Lower lobe of right lung (tissue), 2 donors: ENCODE measurements around the gene KLHDC7A. TPM values are rescaled to one million over a fixed set of nuclear protein-coding genes. Genes with fewer than 3 reads are reported as not detected.

Source experiments
- ATAC-seq, 2 donors: fragments of 200-7000 bp; cut with Tn5 transposase; one replicate each; pipeline ENCODE4 v1.9.1; 2020 to 2022; ENCODE audit warnings: mild to moderate bottlenecking in 2 of 2, moderate library complexity in 2 of 2
- DNase-seq: peaks from one replicate; pipeline ENCODE4 v3.0.0-alpha.2; 2020
- H3K27ac ChIP-seq: fragments of 200-600 bp; one replicate; pipeline ENCODE4 v1.8.0; 2022
- H3K27me3 ChIP-seq: fragments of 200-600 bp; one replicate; pipeline ENCODE4 v1.8.0; 2022; ENCODE audit warnings: low read depth
- H3K36me3 ChIP-seq: fragments of 200-600 bp; one replicate; pipeline ENCODE4 v1.8.0; 2022; ENCODE audit warnings: mild to moderate bottlenecking
- H3K4me1 ChIP-seq: fragments of 200-600 bp; one replicate; pipeline ENCODE4 v1.8.0; 2022
- H3K4me3 ChIP-seq: fragments of 200-600 bp; one replicate; pipeline ENCODE4 v1.8.0; 2022; ENCODE audit warnings: mild to moderate bottlenecking
- H3K9me3 ChIP-seq: fragments of 200-600 bp; one replicate; pipeline ENCODE4 v1.8.0; 2022
- intact Hi-C: fragments of 100-400 bp; cut with DNase I; formaldehyde crosslinking; loops from one replicate; pipeline ENCODE4 v1.11.0; 2022
- long read RNA-seq: library from polyadenylated mRNA; unstranded; transcript quantifications from one replicate; pipeline ENCODE4 v2.0.0, GENCODE V29; 2021
- total RNA-seq: library from RNA; stranded (reverse); fragmentation: NEBNext Ultra II Directional; extraction: Animal tissue kit (Norgen Biotek cat#: 25700); gene quantifications from one replicate; pipeline ENCODE4 v1.2.1, GENCODE V29; 2021
- TF ChIP-seq, protein P1 (sequence below): fragments of 200-600 bp; IDR thresholded peaks from one replicate; pipeline ENCODE4 v1.8.0; 2022; ENCODE audit warnings: antibody characterized with exemption, mild to moderate bottlenecking
- donor health status: DM: no; HTN: yes; CAD: no; lungs with severe emphysema.

Gene KLHDC7A
- 1.1 TPM for total RNA-seq
- long read RNA-seq, full-length matches to known transcripts, result 3 of 4 reads
- long read RNA-seq, partial matches to known transcripts, result 0 of 4 reads
- long read RNA-seq, other reads (novel, unspliced or antisense), result 1 of 4 reads

DNA sequence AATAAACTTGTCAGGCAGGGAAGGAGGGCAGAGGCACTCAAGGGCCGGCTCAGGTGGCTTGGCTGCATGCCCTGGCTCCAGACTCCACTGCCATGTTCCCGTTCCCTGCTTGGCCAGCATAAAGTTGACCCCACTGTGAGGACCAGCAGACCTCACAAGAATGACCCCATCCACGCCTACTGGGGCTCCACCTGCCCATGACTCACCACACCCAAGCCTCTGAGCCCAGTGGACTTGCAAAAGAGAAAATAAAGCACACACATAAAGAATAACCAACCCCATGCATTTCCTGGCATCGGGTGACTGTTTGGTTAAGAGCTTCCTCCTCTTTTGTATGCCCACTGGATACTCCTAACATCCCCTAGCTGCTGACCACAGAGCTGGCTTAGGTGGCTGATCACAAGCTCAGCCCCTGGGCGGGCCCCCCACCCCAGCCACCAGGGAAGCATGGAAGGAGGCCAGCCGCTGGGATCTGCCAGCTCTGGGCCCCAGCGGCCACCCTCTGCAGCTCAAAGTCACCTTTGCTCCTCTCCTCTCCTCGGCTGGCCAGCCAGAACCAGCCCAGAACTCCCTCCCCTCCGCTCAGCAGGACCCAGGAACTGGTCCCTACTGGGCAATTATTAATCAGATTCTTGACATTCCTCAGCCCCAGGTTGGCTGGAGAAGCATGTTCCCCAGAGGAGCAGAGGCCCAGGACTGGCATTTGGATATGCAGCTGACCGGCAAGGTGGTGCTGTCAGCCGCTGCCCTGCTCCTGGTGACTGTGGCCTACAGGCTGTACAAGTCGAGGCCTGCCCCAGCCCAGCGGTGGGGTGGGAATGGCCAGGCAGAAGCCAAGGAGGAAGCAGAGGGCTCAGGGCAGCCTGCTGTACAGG is at the start of gene KLHDC7A:
KLHDC7A (plus strand) TSS at position 616 of the 875 bp plus-strand sequence; CDS start at position 668, 52 bp downstream.
- intact Hi-C loops, result no loop called here
- peak within 1 kb of the TSS; percentile 70 for H3K27ac ChIP-seq
- no peaks in the 10 kb centered on the region for H3K9me3 ChIP-seq
- TF ChIP-seq, protein P1, sequence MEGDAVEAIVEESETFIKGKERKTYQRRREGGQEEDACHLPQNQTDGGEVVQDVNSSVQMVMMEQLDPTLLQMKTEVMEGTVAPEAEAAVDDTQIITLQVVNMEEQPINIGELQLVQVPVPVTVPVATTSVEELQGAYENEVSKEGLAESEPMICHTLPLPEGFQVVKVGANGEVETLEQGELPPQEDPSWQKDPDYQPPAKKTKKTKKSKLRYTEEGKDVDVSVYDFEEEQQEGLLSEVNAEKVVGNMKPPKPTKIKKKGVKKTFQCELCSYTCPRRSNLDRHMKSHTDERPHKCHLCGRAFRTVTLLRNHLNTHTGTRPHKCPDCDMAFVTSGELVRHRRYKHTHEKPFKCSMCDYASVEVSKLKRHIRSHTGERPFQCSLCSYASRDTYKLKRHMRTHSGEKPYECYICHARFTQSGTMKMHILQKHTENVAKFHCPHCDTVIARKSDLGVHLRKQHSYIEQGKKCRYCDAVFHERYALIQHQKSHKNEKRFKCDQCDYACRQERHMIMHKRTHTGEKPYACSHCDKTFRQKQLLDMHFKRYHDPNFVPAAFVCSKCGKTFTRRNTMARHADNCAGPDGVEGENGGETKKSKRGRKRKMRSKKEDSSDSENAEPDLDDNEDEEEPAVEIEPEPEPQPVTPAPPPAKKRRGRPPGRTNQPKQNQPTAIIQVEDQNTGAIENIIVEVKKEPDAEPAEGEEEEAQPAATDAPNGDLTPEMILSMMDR, result no peak
- peak; percentile 87 to 88 for ATAC-seq
- H3K27me3 ChIP-seq, result peaks cover 11% of the 10 kb centered on the region
- peaks cover 24% of the 10 kb centered on the region for H3K4me1 ChIP-seq
- H3K4me3 ChIP-seq, result peak within 1 kb of the TSS; percentile 8
- DNase-seq, result peak; percentile 82
- H3K36me3 ChIP-seq, result no peaks in the 10 kb centered on the region

DNA sequence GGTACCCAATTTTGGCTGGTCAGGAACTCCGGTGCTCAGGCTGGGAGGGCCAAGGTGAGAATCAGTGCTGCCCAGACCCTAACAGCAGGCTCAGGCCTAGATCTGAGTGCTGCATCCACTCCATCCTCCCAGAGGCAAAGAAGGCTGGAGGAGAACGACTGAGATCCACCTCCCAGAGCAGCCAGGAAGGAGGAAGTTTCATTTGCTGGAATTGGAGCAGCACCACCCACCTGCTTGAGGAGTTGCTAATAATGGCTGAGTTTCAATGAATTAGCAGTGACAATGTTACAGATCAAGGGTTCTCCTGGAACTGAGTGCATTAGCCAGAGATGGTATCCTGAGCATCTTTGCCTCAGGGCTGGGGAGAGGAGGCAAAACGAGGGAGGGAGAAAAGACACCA is 46.7 kb upstream of the KLHDC7A start:
- intact Hi-C loops, result no loop called here
- H3K4me1 ChIP-seq, result no peaks in the 10 kb centered on the region
- ATAC-seq, result no peak

DNA sequence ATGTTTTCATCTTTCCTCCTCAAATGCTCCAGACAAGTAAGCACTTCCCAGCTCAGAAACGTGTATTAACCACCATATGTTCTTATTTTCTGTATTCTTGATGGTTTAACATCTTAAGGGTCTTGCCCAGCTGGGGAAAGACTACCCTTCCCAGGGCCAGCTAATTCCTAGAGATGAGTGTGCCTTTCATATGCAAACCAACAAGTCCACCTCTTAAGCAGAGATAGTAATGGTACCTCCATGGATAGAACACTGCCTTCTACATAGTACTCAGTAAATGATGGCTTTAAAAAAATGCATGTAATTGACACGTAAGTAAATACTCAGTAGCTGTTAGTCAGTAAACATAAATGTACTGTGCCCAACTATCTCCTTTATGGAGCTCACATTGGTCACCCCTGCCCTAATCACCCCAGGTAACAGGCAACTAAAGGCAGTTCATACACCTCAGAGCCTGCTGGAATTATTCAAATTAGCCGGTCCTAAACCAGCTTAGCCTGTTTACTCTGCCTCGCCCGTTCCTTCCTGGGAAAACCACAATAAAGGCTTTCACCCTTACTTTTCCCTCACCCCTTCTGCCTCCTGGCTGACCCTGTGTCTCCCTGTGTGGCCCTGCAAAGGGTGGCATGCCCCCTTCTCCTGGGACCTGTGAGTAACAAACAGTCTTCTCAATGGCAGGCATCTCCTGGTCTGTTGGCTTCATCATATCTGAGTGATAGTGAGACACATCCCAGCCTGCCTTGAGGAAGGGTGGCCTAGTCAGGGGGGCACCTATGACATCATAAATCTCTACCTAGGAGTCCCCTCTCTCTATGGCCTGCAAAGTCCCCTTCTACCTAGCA is 40.1 kb upstream of the KLHDC7A start:
- Histone ChIP-seq H3K36me3 (no peaks in the 10 kb centered on the region), H3K9me3 (no peaks in the 10 kb centered on the region), H3K27me3 (no peaks in the 10 kb centered on the region), H3K4me1 (no peaks in the 10 kb centered on the region), H3K27ac (no peak overlapping the region), H3K4me3 (no peak overlapping the region)
- TF ChIP-seq, protein P1, result no peak
- intact Hi-C loops, result no loop called here
- peak in 1 of 2 donors; percentile 34 for ATAC-seq
- no peak for DNase-seq

More for the DNA sequence above, 46.7 kb upstream of the KLHDC7A start:
- TF ChIP-seq, protein P1, result no peak
- Histone ChIP-seq H3K9me3 (peaks cover 8% of the 10 kb centered on the region), H3K36me3 (no peaks in the 10 kb centered on the region), H3K27me3 (peaks cover 5% of the 10 kb centered on the region), H3K4me3 (no peak overlapping the region), H3K27ac (no peak overlapping the region)
- DNase-seq, result no peak

DNA sequence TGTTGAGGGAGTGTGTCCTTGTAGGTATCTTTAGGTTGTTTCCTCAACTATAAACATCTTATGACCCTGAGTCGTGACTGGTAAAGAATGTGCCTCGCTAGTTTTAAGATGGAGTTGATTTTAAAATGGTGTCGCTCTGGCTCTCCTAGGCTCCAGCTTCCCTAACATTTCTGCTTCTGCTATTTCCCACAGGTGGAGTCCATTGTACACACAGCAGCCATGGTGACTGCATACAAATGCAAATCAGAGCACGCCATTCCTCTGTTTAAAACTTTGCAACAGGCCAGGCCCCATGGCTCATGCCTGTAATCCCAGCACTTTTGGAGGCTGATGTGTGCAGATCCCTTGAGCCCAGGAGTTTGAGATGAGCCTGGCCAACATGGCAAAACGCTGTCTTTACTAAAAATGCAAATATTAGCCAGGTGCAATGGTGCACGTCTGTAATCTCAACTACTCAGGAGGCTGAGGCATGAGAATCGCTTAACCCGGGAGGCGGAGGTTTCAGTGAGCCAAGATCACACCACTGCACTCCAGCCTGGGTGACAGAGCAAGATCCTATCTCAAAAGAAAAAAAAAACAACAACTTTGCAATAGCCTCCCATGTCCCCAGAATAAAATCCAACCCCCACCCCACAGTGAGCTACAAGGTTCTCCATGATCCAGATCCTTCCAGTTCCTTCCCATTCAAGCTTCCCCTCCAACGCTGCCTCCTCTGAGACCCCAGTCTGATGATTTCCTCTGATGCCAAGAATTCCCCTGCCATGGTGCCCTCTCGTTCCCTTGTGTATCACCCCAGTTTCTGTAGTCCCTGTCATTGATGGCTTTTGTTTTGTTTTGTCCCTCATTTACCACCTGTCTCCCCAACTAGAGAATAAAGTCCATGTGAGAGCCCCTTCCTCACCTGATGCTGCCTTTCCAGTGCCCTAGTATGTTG is 36.9 kb upstream of the KLHDC7A start:
- intact Hi-C loops, result no loop called here
- ATAC-seq (no peak), DNase-seq (no peak)
- no peaks in the 10 kb centered on the region for H3K36me3 ChIP-seq
- H3K27ac ChIP-seq, result no peak overlapping the region
- H3K27me3 ChIP-seq, result peaks cover 3% of the 10 kb centered on the region
- H3K9me3 ChIP-seq, result no peaks in the 10 kb centered on the region
- no peaks in the 10 kb centered on the region for H3K4me1 ChIP-seq
- no peak overlapping the region for H3K4me3 ChIP-seq
- TF ChIP-seq, protein P1, result no peak
